Nephron progenitor cell (in vitro differentiated cells): ENCODE results near the gene ENTPD8.
"Not testable (repeated sequence)": the region's sequence is repeated elsewhere in the genome, so short reads cannot be mapped to it uniquely, and the experiment has no call there.

Experiments
- DNase-seq: peaks from one replicate; pipeline ENCODE4 v3.0.0; 2021
- H3K27ac Mint-ChIP-seq: 2 replicates; pipeline ENCODE4 v1.8.0; 2021; ENCODE audit warnings: mild to moderate bottlenecking, moderate library complexity, mixed read lengths
- H3K27me3 Mint-ChIP-seq: 2 replicates; pipeline ENCODE4 v1.8.0; 2021; ENCODE audit warnings: mild to moderate bottlenecking, low read depth, mixed read lengths; ENCODE audit not compliant: poor library complexity
- H3K36me3 Mint-ChIP-seq: 2 replicates; pipeline ENCODE4 v1.8.0; 2021; ENCODE audit warnings: low read depth, mixed read lengths
- H3K4me1 Mint-ChIP-seq: 2 replicates; pipeline ENCODE4 v1.8.0; 2021; ENCODE audit warnings: mixed read lengths
- H3K4me3 Mint-ChIP-seq: 2 replicates; pipeline ENCODE4 v1.8.0; 2021; ENCODE audit warnings: mild to moderate bottlenecking, moderate library complexity, mixed read lengths
- H3K9me3 Mint-ChIP-seq: 2 replicates; pipeline ENCODE4 v1.8.0; 2021; ENCODE audit warnings: mild to moderate bottlenecking, moderate library complexity, mixed read lengths
- CTCF ChIP-seq: fragments of 200-600 bp; sonication (generic); IDR thresholded peaks from 2 replicates; pipeline ENCODE4 v1.5.0; 2021; ENCODE audit warnings: antibody characterized with exemption

The ENTPD8 gene

DNA sequence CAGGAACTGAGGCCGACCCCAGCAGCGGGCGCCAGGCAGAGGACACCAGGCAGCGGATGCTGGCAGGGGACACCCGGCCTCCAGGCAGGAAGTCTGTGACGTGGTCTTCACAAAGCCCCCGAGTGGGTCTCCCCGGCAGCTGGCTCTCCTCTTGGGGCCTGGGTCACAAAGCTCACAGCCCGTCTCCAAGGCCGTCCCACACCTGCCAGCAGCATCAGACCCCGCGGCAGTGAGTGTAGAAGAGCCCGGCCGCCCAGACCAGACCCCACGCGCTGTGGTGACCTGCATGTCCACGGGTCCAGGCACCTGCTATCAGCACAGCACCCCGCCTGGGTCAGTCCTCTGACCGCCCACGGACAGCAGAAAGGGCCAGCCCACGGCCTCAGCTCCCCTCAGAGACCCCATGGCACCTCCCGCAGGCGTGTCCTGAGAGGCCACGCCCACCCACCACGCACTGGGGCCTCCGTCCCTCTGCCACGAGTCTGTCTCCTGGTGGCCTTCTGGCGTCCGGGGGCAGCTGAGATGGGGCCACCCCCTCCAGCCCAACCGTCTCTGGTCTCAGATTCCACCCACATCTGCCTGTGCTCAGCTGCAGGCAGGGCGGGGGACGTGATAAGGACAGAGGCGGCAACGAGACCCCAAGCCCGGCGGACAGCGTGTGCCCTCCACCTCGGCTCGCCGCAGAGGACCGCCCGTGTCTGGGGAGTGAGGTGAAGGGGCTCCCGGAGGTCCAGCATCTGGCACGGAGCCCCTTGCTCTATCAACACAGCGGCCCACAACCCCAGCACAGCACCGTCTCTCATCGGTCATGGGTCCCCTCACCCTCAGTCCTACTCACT lies 52.3 kb downstream of the ENTPD8 start:
- H3K9me3 Mint-ChIP-seq: no peaks in the 10 kb centered on the region
- H3K27me3 Mint-ChIP-seq: peaks cover 3% of the 10 kb centered on the region
- peaks cover 5% of the 10 kb centered on the region for H3K36me3 Mint-ChIP-seq
- no peak overlapping the region for H3K27ac Mint-ChIP-seq
- DNase-seq: no peak
- H3K4me3 Mint-ChIP-seq: no peak overlapping the region
- TF ChIP-seq CTCF: no peak
- peaks cover 35% of the 10 kb centered on the region for H3K4me1 Mint-ChIP-seq

GRCh38 chr9:137387891-137388560 lies 53.1 kb downstream of the ENTPD8 start:
- Mint-ChIP-seq H3K27me3 (peaks cover 3% of the 10 kb centered on the region), H3K36me3 (peaks cover 5% of the 10 kb centered on the region), H3K27ac (no peak overlapping the region), H3K9me3 (no peaks in the 10 kb centered on the region), H3K4me3 (no peak overlapping the region), H3K4me1 (peaks cover 36% of the 10 kb centered on the region)
- no peak for DNase-seq
- TF ChIP-seq CTCF: no peak

DNA sequence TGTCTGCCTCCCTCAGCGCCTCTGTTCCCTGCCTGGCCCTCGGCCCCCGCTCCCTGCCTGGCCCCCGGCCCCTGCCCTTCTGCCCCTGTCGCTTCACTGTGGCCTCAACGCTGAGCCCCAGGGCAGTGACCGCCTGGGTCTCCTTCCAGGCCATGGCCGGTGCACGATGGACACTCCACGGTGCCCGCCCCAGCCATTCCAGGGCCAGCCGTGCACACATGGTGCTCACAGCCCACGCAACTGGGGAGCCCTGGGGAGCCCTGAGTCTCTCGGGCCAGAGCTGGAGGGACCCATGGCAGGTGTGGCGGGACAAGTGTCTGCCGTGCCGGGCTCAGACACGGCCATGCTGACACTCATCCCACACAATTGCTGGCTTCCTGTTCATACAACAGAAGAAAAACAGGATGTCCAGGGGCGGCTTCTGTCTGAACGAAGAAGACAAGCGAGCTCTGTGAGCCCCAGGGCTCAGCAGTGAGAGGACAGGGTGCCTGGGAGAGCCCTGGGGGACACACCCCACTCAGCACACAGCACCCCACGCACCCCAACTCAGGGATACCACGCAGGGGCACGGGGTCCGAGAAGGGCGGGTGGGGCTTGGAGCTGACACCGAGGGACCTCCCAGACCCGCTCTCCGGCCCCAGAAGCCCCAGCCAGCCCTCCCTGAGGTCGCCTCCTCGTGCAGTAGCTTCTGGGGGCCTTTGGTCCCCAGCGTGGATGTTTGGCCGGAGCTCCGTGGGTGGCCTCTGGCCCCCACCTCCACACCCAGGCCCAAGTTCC lies 53.9 kb downstream of the ENTPD8 start:
- Mint-ChIP-seq H3K4me3 (no peak overlapping the region), H3K27me3 (peaks cover 3% of the 10 kb centered on the region), H3K4me1 (peaks cover 39% of the 10 kb centered on the region), H3K36me3 (peaks cover 5% of the 10 kb centered on the region), H3K9me3 (no peaks in the 10 kb centered on the region), H3K27ac (no peak overlapping the region)
- DNase-seq: no peak
- TF ChIP-seq CTCF: no peak

DNA sequence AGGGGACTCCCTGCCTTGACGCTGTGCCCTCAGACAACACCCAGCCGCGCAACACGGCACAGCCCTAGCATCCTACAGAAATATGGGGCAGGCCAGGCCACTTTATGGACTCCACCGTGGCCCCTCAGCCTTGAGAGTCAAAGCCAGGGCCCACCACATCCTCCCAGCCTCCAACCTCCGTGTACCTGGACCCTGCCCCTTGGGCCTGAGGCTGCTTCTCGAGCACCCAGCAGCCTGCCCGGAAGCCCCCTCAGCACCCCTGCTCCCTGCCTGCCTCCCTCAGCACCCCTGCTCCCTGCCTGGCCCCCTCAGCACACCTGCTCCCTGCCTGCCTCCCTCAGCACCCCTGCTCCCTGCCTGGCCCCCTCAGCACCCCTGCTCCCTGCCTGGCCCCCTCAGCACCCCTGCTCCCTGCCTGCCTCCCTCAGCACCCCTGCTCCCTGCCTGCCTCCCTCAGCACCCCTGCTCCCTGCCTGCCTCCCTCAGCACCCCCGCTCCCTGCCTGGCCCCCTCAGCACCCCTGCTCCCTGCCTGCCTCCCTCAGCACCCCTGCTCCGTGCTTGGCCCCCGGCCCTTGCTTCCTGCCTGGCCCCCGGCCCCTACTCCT lies 54.5 kb downstream of the ENTPD8 start:
- H3K27ac Mint-ChIP-seq, H3K27me3 Mint-ChIP-seq, DNase-seq, H3K4me3 Mint-ChIP-seq, H3K9me3 Mint-ChIP-seq, H3K36me3 Mint-ChIP-seq: not testable (repeated sequence)
- H3K4me1 Mint-ChIP-seq: peaks cover 41% of the 10 kb centered on the region

DNA sequence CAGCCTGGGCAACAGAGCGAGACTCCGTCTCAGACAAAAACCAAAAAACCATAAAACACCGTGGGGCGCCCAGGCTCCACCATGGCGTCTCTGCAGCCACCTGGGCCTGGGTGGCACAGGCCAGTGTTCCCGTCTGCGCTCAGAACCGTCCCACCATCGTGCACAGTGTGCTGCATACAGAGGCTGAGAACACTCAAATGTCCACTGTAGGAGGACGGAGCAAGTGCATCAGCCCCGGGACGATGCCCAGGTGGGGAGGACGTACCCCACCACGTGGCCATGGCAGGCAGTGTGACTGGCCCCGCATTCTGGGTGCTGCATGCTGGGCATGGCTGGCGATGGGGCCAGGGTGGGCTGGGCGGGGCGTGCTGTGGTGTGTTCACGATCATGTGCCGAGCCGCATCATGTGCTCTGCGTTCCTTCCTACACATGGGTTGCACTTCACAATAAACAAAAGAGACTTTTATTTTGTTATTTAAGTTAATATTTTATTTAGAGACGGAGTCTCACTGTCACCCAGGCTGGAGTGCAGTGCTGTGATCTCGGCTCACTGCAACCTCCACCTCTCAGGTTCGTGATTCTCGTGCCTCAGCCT lies 56.0 kb downstream of the ENTPD8 start:
- Mint-ChIP-seq H3K4me3 (no peak overlapping the region), H3K36me3 (peaks cover 5% of the 10 kb centered on the region), H3K9me3 (no peaks in the 10 kb centered on the region), H3K4me1 (peaks cover 37% of the 10 kb centered on the region), H3K27ac (no peak overlapping the region), H3K27me3 (no peaks in the 10 kb centered on the region)
- DNase-seq: no peak
- TF ChIP-seq CTCF: no peak
